ENCODE results near the gene HELZ2.

Gene HELZ2

DNA sequence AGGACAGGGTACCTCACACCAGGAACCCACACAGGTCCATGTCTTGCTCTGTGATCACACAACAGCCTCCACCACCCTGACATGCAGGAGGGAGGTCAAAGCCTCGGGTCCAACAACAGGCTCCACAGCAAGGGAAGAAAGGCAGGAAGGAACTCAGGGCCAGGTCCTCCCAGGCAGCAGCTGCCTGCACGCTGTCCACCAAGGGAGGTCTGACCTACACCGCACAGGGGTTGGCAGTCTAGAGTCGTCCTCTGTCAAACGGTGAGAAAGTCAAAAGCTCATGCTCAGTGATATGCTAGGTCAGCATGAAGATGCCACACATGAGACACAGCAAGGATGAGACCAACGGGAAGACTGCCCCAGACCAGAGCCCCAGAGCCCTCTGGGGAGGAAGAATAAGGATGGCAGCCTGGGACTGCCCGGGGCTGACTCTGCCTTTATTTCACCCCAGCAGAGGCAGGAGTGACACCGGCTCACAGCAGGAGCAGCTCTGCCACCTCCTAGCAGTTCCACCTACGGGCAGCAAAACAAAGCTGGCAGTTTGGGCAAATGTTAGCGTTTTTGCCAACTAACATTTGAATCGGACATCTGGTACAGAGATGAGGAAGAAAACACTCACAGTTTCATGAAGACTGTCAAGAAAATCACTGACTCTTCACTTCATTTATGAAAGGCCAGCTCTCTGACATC is 44.4 kb upstream of the HELZ2 start:
- Histone ChIP-seq H3K4me3 (ENCODE audit: low read length) (no peak overlapping the region), H3K27me3 (ENCODE audit: control insufficient read depth, low read length) (no peaks in the 10 kb centered on the region), H3K27ac (ENCODE audit: low read depth, low read length) (no peak overlapping the region), H3K4me2 (ENCODE audit: low read length) (no peak overlapping the region), H3K36me3 (ENCODE audit: control insufficient read depth, low read length) (peaks cover 38% of the 10 kb centered on the region), H3F3A (ENCODE audit: control insufficient read depth, insufficient read depth) (no peaks in the 10 kb centered on the region), H4K20me1 (ENCODE audit: control insufficient read depth, insufficient read depth, low read depth, low read length) (no peaks in the 10 kb centered on the region), H3K9me3 (ENCODE audit: control insufficient read depth, insufficient read depth, low read length) (no peaks in the 10 kb centered on the region), H3K9me2 (replicated peaks; ENCODE audit: control insufficient read depth, low read length) (no peaks in the 10 kb centered on the region), H3K4me1 (ENCODE audit: control insufficient read depth, low read length) (no peaks in the 10 kb centered on the region), H3K79me2 (ENCODE audit: control insufficient read depth, low read length) (peaks cover 54% of the 10 kb centered on the region)
- TF ChIP-seq, protein P1, sequence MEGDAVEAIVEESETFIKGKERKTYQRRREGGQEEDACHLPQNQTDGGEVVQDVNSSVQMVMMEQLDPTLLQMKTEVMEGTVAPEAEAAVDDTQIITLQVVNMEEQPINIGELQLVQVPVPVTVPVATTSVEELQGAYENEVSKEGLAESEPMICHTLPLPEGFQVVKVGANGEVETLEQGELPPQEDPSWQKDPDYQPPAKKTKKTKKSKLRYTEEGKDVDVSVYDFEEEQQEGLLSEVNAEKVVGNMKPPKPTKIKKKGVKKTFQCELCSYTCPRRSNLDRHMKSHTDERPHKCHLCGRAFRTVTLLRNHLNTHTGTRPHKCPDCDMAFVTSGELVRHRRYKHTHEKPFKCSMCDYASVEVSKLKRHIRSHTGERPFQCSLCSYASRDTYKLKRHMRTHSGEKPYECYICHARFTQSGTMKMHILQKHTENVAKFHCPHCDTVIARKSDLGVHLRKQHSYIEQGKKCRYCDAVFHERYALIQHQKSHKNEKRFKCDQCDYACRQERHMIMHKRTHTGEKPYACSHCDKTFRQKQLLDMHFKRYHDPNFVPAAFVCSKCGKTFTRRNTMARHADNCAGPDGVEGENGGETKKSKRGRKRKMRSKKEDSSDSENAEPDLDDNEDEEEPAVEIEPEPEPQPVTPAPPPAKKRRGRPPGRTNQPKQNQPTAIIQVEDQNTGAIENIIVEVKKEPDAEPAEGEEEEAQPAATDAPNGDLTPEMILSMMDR (IDR thresholded peaks at IDR 0.05; ENCODE audit: low read depth, low read length, poor library complexity, severe bottlenecking) = no peak
- TF ChIP-seq EZH2phosphoT487 (IDR thresholded peaks at IDR 0.05; ENCODE audit: borderline replicate concordance, low read length) = no peak

- Histone ChIP-seq H3F3A (ENCODE audit: control insufficient read depth, insufficient read depth) (no peaks in the 10 kb centered on the region), H3K27me3 (ENCODE audit: control insufficient read depth, low read length) (no peaks in the 10 kb centered on the region), H3K4me1 (ENCODE audit: control insufficient read depth, low read length) (no peaks in the 10 kb centered on the region), H3K9me3 (ENCODE audit: control insufficient read depth, insufficient read depth, low read length) (no peaks in the 10 kb centered on the region), H3K79me2 (ENCODE audit: control insufficient read depth, low read length) (peaks cover 52% of the 10 kb centered on the region), H3K4me3 (ENCODE audit: low read length) (no peak overlapping the region), H3K27ac (ENCODE audit: low read depth, low read length) (no peak overlapping the region), H3K36me3 (ENCODE audit: control insufficient read depth, low read length) (peaks cover 38% of the 10 kb centered on the region), H4K20me1 (ENCODE audit: control insufficient read depth, insufficient read depth, low read depth, low read length) (no peaks in the 10 kb centered on the region), H3K9me2 (replicated peaks; ENCODE audit: control insufficient read depth, low read length) (no peaks in the 10 kb centered on the region), H3K4me2 (ENCODE audit: low read length) (no peak overlapping the region)
- TF ChIP-seq, protein P1 (IDR thresholded peaks at IDR 0.05; ENCODE audit: low read depth, low read length, poor library complexity, severe bottlenecking) = no peak
- TF ChIP-seq EZH2phosphoT487 (IDR thresholded peaks at IDR 0.05; ENCODE audit: borderline replicate concordance, low read length) = no peak
These were observed 43.8 kb upstream of the HELZ2 start for GRCh38 chr20:63617876-63618265.

GRCh38 chr20:63617092-63617875 is 43.2 kb upstream of the HELZ2 start:
- Histone ChIP-seq H4K20me1 (ENCODE audit: control insufficient read depth, insufficient read depth, low read depth, low read length) (no peaks in the 10 kb centered on the region), H3K9me3 (ENCODE audit: control insufficient read depth, insufficient read depth, low read length) (no peaks in the 10 kb centered on the region), H3K27ac (ENCODE audit: low read depth, low read length) (no peak overlapping the region), H3K79me2 (ENCODE audit: control insufficient read depth, low read length) (peaks cover 52% of the 10 kb centered on the region), H3K27me3 (ENCODE audit: control insufficient read depth, low read length) (no peaks in the 10 kb centered on the region), H3K36me3 (ENCODE audit: control insufficient read depth, low read length) (peaks cover 38% of the 10 kb centered on the region), H3K9me2 (replicated peaks; ENCODE audit: control insufficient read depth, low read length) (no peaks in the 10 kb centered on the region), H3K4me1 (ENCODE audit: control insufficient read depth, low read length) (no peaks in the 10 kb centered on the region), H3F3A (ENCODE audit: control insufficient read depth, insufficient read depth) (no peaks in the 10 kb centered on the region), H3K4me3 (ENCODE audit: low read length) (no peak overlapping the region), H3K4me2 (ENCODE audit: low read length) (no peak overlapping the region)
- TF ChIP-seq, protein P1 (IDR thresholded peaks at IDR 0.05; ENCODE audit: low read depth, low read length, poor library complexity, severe bottlenecking) = no peak
- TF ChIP-seq EZH2phosphoT487 (IDR thresholded peaks at IDR 0.05; ENCODE audit: borderline replicate concordance, low read length) = no peak

Data from DOHH2 (cell line).